Thyroid gland (tissue), 4 donors: ENCODE data around the gene MICU1.

Experiments
- CTCF ChIP-seq, 6 experiments: fragments of 200-600 bp in 3 of 6; fragments of 450-650 bp in 3 of 6; sonication (generic) in 3 of 6; IDR thresholded peaks; one replicate each; pipeline ENCODE4 v1.5.1; 2016 to 2019; ENCODE audit warnings: antibody characterized with exemption in 6 of 6, mild to moderate bottlenecking in 2 of 6, inconsistent platforms in 1 of 6, moderate library complexity in 1 of 6
- POLR2A ChIP-seq, 2 donors: fragments of 450-650 bp; IDR thresholded peaks; one replicate each; pipeline ENCODE4 v1.6.1; 2017; ENCODE audit warnings: antibody characterized with exemption in 2 of 2, mild to moderate bottlenecking in 2 of 2, moderate library complexity in 1 of 2

GRCh38 chr10:72663971-72664370 lies 38.1 kb upstream of the MICU1 start:
- TF ChIP-seq CTCF (IDR thresholded peaks at IDR 0.05) = no peak
- no peak for TF ChIP-seq POLR2A (IDR thresholded peaks at IDR 0.05)
